K562 (cell line): ENCODE results near the gene TSPOAP1. TPM values are rescaled to one million over a fixed set of nuclear protein-coding genes. Genes with fewer than 3 reads are reported as not detected.

Source experiments
- BACH1 ChIP-seq: fragments of 200-800 bp; sonication (Bioruptor generic); IDR thresholded peaks from 2 replicates; pipeline ENCODE4 v1.6.1; 2016; ENCODE audit warnings: missing genetic modification characterization, missing compliant biosample characterization
- CHD1 ChIP-seq: fragments of 200-600 bp; sonication (generic); IDR thresholded peaks from one replicate; pipeline ENCODE4 v1.6.1; 2012; ENCODE audit warnings: mild to moderate bottlenecking, moderate library complexity, low read length, inconsistent platforms
- KAT2B ChIP-seq: IDR thresholded peaks from one replicate; pipeline ENCODE4 v1.6.1; 2012; ENCODE audit warnings: low read depth, mild to moderate bottlenecking, control low read depth, inconsistent platforms, low read length, moderate library complexity
- MYNN ChIP-seq, 2 experiments: sonication (generic); formaldehyde crosslinking in 1 of 2; IDR thresholded peaks; 2 replicates each; pipeline versions ENCODE4 v1.5.0 to v1.6.1; 2016 to 2020; ENCODE audit warnings: antibody characterized with exemption in 1 of 2, missing genetic modification reagents in 1 of 2
- PURB ChIP-seq: sonication (generic); formaldehyde crosslinking; IDR thresholded peaks from 2 replicates; pipeline ENCODE4 v1.9.0; 2021; ENCODE audit warnings: low read depth, mild to moderate bottlenecking, missing genetic modification reagents
- polyA plus RNA-seq, 8 experiments: library from polyadenylated mRNA; depleted of rRNA in 4 of 8; stranded (reverse) in 5 of 8; unstranded in 3 of 8; fragments of >200 nt; fragmentation: Nextera tagmentation in 2 of 8; fragmentation: Illumina TruSeq in 1 of 8; extraction: Ambion mirVana in 2 of 8; extraction: Trizol in 1 of 8; gene quantifications; 2 replicates each; pipeline versions ENCODE4 v1.2.1 to v1.2.3, GENCODE V29; 2011 to 2014; ENCODE audit warnings: inconsistent platforms in 1 of 8, missing spikeins in 1 of 8
- total RNA-seq, 7 experiments: library from RNA; depleted of rRNA in 6 of 7; stranded (reverse); fragments of >200 nt in 6 of 7; fragmentation: Illumina TruSeq in 2 of 7; extraction: Trizol in 2 of 7; gene quantifications; 2 replicates each; pipeline versions ENCODE4 v1.2.1 to v1.2.3, GENCODE V29; 2011 to 2021; ENCODE audit warnings: low replicate concordance in 1 of 7
- TF ChIP-seq, protein P1 (sequence below): sonication (generic); formaldehyde crosslinking; IDR thresholded peaks from 2 replicates; pipeline ENCODE4 v1.8.0; 2023; ENCODE audit warnings: missing genetic modification reagents, mild to moderate bottlenecking, borderline replicate concordance
- TF ChIP-seq, protein P2 (sequence below): fragments of 250-450 bp; sonication (Bioruptor Pico); IDR thresholded peaks from 2 replicates; pipeline ENCODE4 v1.4.0; 2020; ENCODE audit warnings: borderline replicate concordance
- TF ChIP-seq, protein P3 (sequence below): fragments of 450-650 bp; IDR thresholded peaks from 2 replicates; pipeline ENCODE4 v1.6.1; 2016; ENCODE audit warnings: low read depth

Gene TSPOAP1
- total and polyA plus RNA-seq, 9 of the 15 experiments (the other 6 are each of a cell fraction or from before 2014, with no cell fraction given) = 0.87 to 3.9 (median 1.8) TPM; not detected in 2

DNA sequence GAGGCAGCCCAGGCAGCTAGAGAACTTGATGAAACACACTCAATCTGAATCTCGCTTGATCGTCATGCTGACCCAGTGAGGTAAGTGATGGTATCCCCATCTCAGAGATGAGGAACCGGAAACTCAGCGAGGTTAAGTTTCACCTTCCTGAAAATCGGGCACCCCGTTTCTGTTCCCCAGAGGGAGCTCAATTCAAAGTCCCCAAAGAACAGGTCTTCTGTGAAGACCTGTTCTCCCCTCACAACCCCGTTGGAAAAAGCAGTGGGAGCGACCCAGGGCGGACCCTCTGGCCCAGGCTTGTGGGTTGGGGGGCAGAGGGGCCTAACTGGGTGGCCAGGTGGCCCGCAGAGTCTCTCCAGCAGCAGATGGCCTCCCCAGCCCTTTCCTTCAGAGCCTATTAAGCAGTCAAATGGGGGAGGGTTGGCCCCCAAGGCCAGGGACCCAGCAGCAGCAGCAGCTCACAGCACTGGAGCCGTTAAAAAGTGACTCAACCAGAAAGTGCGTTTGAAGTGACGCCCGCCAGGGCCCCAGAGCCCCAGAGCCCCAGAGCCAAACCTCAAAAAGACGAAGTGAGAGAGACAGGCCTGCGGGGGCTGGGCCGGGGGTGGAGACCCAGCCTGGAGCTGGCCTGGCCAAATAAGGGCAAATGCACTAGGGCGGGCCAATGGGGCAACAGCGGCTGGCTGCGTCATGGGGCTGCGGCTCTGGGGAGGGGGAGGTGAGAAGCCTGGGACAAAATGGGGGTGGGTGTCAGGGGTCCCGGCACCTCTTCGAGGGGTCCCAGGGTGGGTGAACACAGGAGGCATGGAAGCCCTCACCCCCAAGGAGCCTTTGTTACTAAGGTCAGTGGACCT is 9.2 kb upstream of the TSPOAP1 start (continued):
- TF ChIP-seq, protein P1, sequence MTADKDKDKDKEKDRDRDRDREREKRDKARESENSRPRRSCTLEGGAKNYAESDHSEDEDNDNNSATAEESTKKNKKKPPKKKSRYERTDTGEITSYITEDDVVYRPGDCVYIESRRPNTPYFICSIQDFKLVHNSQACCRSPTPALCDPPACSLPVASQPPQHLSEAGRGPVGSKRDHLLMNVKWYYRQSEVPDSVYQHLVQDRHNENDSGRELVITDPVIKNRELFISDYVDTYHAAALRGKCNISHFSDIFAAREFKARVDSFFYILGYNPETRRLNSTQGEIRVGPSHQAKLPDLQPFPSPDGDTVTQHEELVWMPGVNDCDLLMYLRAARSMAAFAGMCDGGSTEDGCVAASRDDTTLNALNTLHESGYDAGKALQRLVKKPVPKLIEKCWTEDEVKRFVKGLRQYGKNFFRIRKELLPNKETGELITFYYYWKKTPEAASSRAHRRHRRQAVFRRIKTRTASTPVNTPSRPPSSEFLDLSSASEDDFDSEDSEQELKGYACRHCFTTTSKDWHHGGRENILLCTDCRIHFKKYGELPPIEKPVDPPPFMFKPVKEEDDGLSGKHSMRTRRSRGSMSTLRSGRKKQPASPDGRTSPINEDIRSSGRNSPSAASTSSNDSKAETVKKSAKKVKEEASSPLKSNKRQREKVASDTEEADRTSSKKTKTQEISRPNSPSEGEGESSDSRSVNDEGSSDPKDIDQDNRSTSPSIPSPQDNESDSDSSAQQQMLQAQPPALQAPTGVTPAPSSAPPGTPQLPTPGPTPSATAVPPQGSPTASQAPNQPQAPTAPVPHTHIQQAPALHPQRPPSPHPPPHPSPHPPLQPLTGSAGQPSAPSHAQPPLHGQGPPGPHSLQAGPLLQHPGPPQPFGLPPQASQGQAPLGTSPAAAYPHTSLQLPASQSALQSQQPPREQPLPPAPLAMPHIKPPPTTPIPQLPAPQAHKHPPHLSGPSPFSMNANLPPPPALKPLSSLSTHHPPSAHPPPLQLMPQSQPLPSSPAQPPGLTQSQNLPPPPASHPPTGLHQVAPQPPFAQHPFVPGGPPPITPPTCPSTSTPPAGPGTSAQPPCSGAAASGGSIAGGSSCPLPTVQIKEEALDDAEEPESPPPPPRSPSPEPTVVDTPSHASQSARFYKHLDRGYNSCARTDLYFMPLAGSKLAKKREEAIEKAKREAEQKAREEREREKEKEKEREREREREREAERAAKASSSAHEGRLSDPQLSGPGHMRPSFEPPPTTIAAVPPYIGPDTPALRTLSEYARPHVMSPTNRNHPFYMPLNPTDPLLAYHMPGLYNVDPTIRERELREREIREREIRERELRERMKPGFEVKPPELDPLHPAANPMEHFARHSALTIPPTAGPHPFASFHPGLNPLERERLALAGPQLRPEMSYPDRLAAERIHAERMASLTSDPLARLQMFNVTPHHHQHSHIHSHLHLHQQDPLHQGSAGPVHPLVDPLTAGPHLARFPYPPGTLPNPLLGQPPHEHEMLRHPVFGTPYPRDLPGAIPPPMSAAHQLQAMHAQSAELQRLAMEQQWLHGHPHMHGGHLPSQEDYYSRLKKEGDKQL (CRISPR knock-in tag) = no peak
- TF ChIP-seq MYNN (IDR thresholded peaks at IDR 0.05) = peak; percentile 41; the same call in 1 of the 2 replicates
- TF ChIP-seq MYNN (CRISPR knock-in tag; IDR thresholded peaks at IDR 0.05) = no peak
- peak; percentile 87 for TF ChIP-seq CHD1
- TF ChIP-seq, protein P2, sequence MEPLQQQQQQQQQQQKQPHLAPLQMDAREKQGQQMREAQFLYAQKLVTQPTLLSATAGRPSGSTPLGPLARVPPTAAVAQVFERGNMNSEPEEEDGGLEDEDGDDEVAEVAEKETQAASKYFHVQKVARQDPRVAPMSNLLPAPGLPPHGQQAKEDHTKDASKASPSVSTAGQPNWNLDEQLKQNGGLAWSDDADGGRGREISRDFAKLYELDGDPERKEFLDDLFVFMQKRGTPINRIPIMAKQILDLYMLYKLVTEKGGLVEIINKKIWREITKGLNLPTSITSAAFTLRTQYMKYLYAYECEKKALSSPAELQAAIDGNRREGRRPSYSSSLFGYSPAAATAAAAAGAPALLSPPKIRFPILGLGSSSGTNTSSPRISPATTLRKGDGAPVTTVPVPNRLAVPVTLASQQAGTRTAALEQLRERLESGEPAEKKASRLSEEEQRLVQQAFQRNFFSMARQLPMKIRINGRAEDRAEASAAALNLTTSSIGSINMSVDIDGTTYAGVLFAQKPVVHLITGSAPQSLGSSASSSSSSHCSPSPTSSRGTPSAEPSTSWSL (CRISPR knock-in tag) = no peak
- TF ChIP-seq BACH1 (tag) = peak; percentile 85; the same call in 1 of the 2 replicates
- TF ChIP-seq, protein P3, sequence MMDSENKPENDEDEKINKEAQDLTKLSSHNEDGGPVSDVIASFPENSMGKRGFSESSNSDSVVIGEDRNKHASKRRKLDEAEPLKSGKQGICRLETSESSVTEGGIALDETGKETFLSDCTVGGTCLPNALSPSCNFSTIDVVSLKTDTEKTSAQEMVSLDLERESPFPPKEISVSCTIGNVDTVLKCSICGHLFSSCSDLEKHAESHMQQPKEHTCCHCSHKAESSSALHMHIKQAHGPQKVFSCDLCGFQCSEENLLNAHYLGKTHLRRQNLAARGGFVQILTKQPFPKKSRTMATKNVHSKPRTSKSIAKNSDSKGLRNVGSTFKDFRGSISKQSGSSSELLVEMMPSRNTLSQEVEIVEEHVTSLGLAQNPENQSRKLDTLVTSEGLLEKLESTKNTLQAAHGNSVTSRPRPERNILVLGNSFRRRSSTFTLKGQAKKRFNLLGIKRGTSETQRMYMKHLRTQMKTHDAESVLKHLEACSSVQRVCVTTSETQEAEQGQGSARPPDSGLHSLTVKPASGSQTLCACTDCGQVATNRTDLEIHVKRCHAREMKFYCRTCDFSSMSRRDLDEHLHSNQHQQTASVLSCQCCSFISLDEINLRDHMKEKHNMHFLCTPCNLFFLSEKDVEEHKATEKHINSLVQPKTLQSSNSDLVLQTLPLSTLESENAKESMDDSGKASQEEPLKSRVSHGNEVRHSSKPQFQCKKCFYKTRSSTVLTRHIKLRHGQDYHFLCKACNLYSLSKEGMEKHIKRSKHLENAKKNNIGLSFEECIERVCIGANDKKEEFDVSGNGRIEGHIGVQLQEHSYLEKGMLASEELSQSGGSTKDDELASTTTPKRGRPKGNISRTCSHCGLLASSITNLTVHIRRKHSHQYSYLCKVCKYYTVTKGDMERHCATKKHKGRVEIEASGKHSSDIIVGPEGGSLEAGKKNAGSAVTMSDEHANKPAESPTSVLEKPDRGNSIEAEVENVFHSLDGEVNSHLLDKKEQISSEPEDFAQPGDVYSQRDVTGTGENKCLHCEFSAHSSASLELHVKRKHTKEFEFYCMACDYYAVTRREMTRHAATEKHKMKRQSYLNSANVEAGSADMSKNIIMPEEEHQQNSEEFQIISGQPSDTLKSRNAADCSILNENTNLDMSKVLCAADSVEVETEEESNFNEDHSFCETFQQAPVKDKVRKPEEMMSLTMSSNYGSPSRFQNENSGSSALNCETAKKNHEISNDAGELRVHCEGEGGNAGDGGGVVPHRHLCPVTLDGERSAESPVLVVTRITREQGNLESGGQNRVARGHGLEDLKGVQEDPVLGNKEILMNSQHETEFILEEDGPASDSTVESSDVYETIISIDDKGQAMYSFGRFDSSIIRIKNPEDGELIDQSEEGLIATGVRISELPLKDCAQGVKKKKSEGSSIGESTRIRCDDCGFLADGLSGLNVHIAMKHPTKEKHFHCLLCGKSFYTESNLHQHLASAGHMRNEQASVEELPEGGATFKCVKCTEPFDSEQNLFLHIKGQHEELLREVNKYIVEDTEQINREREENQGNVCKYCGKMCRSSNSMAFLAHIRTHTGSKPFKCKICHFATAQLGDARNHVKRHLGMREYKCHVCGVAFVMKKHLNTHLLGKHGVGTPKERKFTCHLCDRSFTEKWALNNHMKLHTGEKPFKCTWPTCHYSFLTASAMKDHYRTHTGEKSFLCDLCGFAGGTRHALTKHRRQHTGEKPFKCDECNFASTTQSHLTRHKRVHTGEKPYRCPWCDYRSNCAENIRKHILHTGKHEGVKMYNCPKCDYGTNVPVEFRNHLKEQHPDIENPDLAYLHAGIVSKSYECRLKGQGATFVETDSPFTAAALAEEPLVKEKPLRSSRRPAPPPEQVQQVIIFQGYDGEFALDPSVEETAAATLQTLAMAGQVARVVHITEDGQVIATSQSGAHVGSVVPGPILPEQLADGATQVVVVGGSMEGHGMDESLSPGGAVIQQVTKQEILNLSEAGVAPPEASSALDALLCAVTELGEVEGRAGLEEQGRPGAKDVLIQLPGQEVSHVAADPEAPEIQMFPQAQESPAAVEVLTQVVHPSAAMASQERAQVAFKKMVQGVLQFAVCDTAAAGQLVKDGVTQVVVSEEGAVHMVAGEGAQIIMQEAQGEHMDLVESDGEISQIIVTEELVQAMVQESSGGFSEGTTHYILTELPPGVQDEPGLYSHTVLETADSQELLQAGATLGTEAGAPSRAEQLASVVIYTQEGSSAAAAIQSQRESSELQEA = no peak
- no peak for TF ChIP-seq KAT2B
- TF ChIP-seq PURB (CRISPR knock-in tag) = no peak
